ENCODE data around the gene RARG.
"Not testable (repeated sequence)": the region's sequence is repeated elsewhere in the genome, so short reads cannot be mapped to it uniquely, and the experiment has no call there.

RARG gene

GRCh38 chr12:53170876-53171724 is 60.9 kb downstream of the RARG start:
- DNase-seq (ENCODE audit: low spot score) = no peak

GRCh38 chr12:53170215-53170614 is 61.8 kb downstream of the RARG start:
- no peak for DNase-seq (ENCODE audit: low spot score)

GRCh38 chr12:53169644-53170043 is 62.4 kb downstream of the RARG start:
- DNase-seq (ENCODE audit: low spot score) = no peak

- no peak for DNase-seq (ENCODE audit: low spot score)
Observed at GRCh38 chr12:53166837-53167236, 65.2 kb downstream of the RARG start.

GRCh38 chr12:53163008-53163407 is 69.0 kb downstream of the RARG start:
- DNase-seq (ENCODE audit: low spot score) = not testable (repeated sequence)

- no peak for DNase-seq (ENCODE audit: low spot score)
Observed at GRCh38 chr12:53161119-53161911, 70.7 kb downstream of the RARG start.

- DNase-seq (ENCODE audit: low spot score) = no peak
Observed at GRCh38 chr12:53160673-53161072, 71.3 kb downstream of the RARG start.

Data from AG08396 (cell line).